Adipocyte (in vitro differentiated cells): ENCODE measurements around the gene S100A10.

Source experiments
- DNase-seq: peaks from one replicate; pipeline ENCODE4 v3.0.0-alpha.2; 2015; ENCODE audit warnings: low read depth
- H3K27me3 ChIP-seq: replicated peaks from 2 replicates; pipeline ENCODE4 v1.7.0; 2013; ENCODE audit warnings: mild to moderate bottlenecking, low read length, moderate library complexity; ENCODE audit not compliant: control insufficient read depth, insufficient read depth
- H3K36me3 ChIP-seq: 2 replicates; pipeline ENCODE4 v1.7.0; 2013; ENCODE audit warnings: low read length, mild to moderate bottlenecking, moderate library complexity; ENCODE audit not compliant: control insufficient read depth, insufficient read depth, severe bottlenecking
- H3K4me1 ChIP-seq: 2 replicates; pipeline ENCODE4 v1.7.0; 2013; ENCODE audit warnings: mild to moderate bottlenecking, low read length, moderate library complexity; ENCODE audit not compliant: control insufficient read depth, insufficient read depth
- H3K4me3 ChIP-seq: 2 replicates; pipeline ENCODE4 v1.7.0; 2013; ENCODE audit warnings: mild to moderate bottlenecking, low read length, moderate library complexity
- H3K9ac ChIP-seq: 2 replicates; pipeline ENCODE4 v1.7.0; 2013; ENCODE audit warnings: mild to moderate bottlenecking, low read length, moderate library complexity
- H3K9me3 ChIP-seq: 2 replicates; pipeline ENCODE4 v1.7.0; 2013; ENCODE audit warnings: mild to moderate bottlenecking, low read length, moderate library complexity; ENCODE audit not compliant: control insufficient read depth

Gene S100A10

DNA sequence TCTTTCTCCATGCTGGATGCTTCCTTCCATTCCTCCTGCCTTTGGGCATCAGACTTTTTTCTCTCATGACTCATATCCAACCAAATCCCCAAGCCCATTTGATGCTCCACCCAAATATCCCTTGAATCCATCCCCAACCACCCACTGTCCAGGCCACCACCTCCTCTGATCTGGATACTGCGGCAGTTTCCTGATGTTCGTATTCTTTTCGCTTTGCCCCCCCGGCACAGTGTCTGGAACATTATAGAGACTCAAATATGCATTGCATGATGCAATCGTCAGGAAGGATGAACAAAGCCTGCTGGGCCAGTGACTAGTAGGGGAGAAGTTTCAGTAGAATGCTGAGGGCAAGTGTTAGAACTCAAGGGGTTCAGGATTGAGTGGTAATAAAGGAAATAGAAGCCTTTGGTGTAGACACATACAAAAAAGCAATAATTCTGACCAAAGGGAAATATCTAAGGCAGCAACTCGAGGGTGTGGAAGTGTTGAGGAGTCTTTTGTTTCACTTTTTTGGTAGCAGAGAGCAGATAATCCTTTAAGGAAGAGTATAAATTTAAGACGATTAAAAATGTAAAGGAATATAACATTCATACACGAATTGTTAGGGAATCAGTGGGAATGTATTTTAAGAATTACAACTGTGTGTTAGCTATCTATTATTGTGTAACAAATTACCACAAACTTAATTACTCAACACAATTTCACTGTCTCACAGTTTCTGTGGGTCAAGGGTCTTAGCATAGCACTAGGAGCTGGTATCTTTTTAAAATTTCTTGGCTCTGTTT is 35.7 kb upstream of the S100A10 start:
- DNase-seq = peak; percentile 49

DNA sequence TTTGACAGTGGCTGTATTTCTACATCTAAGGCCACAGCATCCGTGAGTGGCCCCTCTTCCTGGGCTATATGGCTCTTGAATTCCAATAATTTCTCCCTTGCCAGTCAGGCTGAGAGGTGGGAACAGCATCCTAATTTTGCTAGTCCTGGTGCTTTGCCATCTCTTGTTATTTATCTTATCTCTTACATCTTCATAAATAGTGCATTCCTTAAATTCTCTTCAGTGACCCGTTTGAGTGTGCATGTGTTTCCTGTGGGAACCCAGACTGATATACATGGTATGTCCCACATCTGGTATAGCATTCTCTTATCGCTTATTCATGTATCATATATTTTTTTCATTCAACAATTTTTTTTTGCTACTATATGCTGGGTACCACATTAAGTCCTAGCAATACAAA is 33.2 kb upstream of the S100A10 start:
- Histone ChIP-seq H3K9me3 (no peaks in the 10 kb centered on the region), H3K27me3 (no peaks in the 10 kb centered on the region), H3K4me3 (no peak overlapping the region), H3K36me3 (peaks cover 12% of the 10 kb centered on the region), H3K9ac (no peak overlapping the region), H3K4me1 (peaks cover 25% of the 10 kb centered on the region)
- no peak for DNase-seq

More for the DNA sequence above, 35.7 kb upstream of the S100A10 start:
- Histone ChIP-seq H3K36me3 (peaks cover 36% of the 10 kb centered on the region), H3K9ac (peak overlapping the region; percentile 63), H3K4me3 (peak overlapping the region; percentile 56), H3K9me3 (no peaks in the 10 kb centered on the region), H3K27me3 (no peaks in the 10 kb centered on the region), H3K4me1 (peaks cover 43% of the 10 kb centered on the region)

DNA sequence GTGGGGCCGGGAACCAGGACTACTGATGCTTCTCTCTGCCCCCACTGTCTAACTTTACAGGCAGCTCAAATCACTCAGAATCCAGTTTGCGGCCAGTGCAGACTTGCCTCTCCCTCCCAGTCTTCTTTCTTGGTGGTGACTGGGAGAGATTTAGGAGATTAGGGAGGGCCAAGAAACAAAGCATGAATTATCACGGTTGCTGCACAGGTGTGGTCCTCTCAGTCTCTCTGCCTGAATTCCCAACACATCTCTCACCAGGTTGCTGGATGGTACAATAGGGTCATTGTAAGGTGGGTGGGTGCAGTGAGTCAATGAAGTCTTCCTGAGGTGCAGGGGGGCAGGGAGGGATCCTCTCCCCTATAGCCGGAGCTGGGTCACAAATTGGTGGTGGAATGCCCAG is 30.6 kb upstream of the S100A10 start:
- DNase-seq = no peak
- Histone ChIP-seq H3K4me1 (peaks cover 15% of the 10 kb centered on the region), H3K4me3 (no peak overlapping the region), H3K9me3 (no peaks in the 10 kb centered on the region), H3K27me3 (no peaks in the 10 kb centered on the region), H3K36me3 (no peaks in the 10 kb centered on the region), H3K9ac (no peak overlapping the region)

DNA sequence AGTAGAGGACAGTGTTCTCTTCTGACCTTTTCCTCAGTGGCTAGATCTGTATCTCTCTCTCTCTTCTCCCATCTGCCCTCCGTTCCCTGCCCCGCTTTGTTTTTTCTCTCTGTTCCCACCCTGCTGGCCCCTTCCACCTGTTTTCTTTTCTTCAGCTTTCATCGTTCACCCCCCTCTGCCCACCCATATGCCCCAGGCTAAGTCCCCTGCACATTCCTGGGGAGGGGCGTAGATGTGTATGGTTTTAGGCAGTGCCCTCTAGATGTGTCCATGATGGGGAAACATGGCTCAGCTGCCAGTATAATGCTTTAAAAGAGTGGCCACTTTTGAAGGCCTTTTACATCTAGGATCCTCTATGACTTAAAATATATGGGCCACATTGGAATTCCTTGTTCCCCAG is 29.6 kb upstream of the S100A10 start:
- Histone ChIP-seq H3K4me3 (no peak overlapping the region), H3K9me3 (no peaks in the 10 kb centered on the region), H3K36me3 (no peaks in the 10 kb centered on the region), H3K9ac (no peak overlapping the region), H3K27me3 (no peaks in the 10 kb centered on the region), H3K4me1 (peaks cover 6% of the 10 kb centered on the region)
- DNase-seq = no peak

DNA sequence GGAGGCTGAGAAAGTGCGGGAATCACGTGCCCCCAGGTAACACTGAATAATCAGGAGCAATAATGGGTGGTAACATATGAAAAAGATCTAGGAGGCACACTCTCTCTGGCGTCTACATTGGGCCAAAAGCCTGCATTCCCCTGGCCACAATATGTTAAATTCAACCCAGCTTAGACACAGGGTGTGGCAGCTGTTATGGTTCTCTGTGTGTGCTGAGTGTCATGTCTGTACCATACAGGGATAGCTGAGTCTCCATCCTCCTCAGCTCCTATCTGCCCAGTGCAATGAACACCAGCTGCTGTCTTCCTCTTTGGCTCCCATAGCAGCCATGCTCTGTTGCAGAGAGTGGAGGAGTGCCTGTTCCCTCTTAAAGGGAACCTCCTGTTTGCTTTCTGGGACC is 28.8 kb upstream of the S100A10 start:
- no peak for DNase-seq
- Histone ChIP-seq H3K36me3 (no peaks in the 10 kb centered on the region), H3K4me1 (peaks cover 5% of the 10 kb centered on the region), H3K9me3 (no peaks in the 10 kb centered on the region), H3K27me3 (no peaks in the 10 kb centered on the region), H3K4me3 (no peak overlapping the region), H3K9ac (no peak overlapping the region)

DNA sequence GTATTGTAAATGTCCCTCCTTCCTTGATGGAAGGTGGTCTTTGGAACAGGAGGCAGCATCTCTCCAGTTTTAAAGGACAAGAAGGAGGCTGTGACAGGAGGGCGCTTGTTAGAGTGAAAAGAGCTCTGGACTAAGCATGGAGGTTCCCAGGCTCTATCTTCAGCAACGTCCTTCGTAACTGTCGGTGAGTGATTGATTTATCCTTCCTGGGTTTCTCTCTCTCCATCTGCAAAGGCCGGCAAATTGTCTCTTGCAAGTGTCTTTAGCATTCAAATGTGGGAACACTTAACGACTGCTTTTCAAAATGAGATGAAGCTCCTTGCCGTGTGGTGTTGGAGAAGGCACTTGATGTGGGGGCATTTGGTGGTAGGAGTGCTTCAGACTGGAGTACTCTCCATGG is 27.9 kb upstream of the S100A10 start:
- no peaks in the 10 kb centered on the region for H3K9me3 ChIP-seq
- no peaks in the 10 kb centered on the region for H3K36me3 ChIP-seq
- no peak overlapping the region for H3K4me3 ChIP-seq
- H3K9ac ChIP-seq = no peak overlapping the region
- H3K4me1 ChIP-seq = no peaks in the 10 kb centered on the region
- DNase-seq = no peak
- H3K27me3 ChIP-seq = no peaks in the 10 kb centered on the region

DNA sequence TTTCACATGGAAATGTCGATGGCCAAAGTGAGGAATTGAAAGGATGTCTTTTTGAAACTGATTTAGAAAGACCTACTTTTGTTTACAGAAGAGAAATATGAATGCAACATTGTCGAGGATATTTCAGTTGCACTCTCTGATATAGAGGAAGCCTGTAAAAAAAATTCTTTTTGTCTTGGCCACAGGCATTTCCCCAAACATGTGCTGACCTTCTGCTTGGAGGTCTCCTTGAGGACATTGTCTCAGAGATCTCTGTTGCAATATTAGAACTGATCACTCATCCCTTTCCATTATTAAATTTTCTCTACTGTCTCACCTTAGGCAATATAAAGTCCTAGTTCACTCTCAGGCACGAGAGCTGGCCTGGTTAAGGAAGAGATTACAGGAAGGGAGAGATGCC is 27.2 kb upstream of the S100A10 start:
- no peaks in the 10 kb centered on the region for H3K36me3 ChIP-seq
- H3K27me3 ChIP-seq = no peaks in the 10 kb centered on the region
- no peaks in the 10 kb centered on the region for H3K4me1 ChIP-seq
- H3K9me3 ChIP-seq = no peaks in the 10 kb centered on the region
- DNase-seq = no peak
- H3K9ac ChIP-seq = no peak overlapping the region
- H3K4me3 ChIP-seq = no peak overlapping the region

DNA sequence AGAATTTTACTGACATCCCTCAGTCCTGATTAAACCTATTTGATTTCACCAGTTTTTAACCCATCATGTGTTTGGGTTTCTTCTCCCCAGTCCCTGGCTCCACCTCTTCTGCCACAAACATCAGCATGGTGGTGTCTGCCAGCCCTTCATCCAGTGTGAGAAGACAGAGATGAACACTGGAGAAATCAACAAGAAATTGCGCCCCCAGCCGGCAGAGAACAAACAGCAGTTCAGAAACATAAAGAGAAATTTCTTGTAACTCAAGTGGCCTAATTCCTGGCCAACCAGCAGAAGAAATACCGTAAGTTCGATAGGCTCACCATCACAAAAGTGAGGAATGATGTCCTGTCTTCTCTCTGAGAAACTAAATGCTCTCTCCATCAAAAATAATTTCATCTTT is 24.9 kb upstream of the S100A10 start:
- Histone ChIP-seq H3K36me3 (no peaks in the 10 kb centered on the region), H3K4me1 (no peaks in the 10 kb centered on the region), H3K4me3 (no peak overlapping the region), H3K27me3 (no peaks in the 10 kb centered on the region), H3K9me3 (no peaks in the 10 kb centered on the region), H3K9ac (no peak overlapping the region)
- peak; percentile 39 for DNase-seq

DNA sequence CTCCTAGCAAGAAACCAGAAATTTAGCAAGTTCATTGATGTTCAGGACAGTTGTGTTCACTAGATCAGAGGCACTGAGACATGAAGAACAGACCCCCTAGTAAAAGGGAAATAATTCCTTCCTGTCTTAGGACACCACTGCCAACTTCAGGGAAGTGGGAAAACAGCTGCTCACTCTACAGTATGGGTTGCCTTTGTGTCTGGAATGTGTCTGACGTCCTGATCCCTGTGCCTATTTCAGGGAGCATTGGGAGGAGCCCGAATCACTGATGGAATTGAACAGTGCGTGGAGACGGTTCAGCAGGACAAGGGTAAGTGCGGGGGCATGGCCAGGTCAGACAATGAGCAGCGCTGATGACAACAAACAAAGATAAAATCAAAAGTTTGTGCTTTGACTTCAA is 22.1 kb upstream of the S100A10 start:
- no peak overlapping the region for H3K9ac ChIP-seq
- H3K36me3 ChIP-seq = no peaks in the 10 kb centered on the region
- DNase-seq = no peak
- no peak overlapping the region for H3K4me3 ChIP-seq
- no peaks in the 10 kb centered on the region for H3K9me3 ChIP-seq
- no peaks in the 10 kb centered on the region for H3K4me1 ChIP-seq
- H3K27me3 ChIP-seq = no peaks in the 10 kb centered on the region

DNA sequence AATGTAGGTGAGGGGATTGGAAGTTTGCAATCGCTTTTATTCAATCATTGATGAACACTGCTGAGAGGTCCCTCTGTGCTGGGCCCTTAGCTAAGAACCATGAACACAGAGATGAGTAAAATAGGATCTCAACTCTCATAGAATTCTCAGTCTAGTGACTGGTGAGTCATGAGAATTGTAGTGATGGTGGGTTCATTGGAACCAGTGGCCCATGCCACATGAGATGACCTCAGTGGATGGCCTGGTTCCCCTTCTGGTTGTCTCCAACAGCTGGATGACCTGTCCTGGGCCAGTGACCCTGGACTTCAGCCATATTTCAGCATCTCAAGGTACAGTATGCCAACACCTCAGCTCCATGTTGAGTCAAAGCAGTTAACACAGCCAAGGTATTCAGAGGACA is 21.3 kb upstream of the S100A10 start:
- H3K27me3 ChIP-seq = no peaks in the 10 kb centered on the region
- no peaks in the 10 kb centered on the region for H3K9me3 ChIP-seq
- no peak overlapping the region for H3K4me3 ChIP-seq
- no peaks in the 10 kb centered on the region for H3K4me1 ChIP-seq
- H3K9ac ChIP-seq = no peak overlapping the region
- H3K36me3 ChIP-seq = no peaks in the 10 kb centered on the region
- no peak for DNase-seq

DNA sequence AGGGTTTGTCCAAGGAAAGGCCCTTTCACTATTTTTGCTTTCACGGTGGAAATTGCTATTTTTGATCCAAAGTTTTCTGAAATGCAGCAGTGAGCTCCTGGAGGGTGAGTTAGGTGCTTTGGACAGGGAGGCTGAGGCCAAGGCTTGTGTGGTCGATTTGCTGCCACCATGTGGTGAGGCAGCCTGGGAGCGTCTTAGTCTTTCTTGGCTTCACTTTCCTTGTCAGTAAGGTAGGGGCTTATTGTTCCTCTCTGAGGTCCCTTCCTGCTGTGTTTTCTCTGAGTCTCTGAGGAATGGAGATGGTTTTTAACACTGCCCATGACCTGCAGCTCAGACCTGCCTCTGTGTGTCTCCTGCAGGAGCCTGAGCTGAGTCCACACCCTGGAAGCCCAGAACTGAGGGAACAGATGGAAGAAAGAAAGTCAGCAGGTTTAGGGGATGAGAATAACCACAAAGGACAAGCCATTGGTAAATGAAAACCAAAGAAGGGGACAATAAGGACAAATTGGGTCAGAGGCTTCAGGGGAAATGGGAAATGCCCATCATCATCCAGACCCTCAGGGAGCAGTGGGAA is 20.1 kb upstream of the S100A10 start:
- Histone ChIP-seq H3K4me1 (peaks cover 6% of the 10 kb centered on the region), H3K27me3 (no peaks in the 10 kb centered on the region)
- DNase-seq = peak; percentile 63

DNA sequence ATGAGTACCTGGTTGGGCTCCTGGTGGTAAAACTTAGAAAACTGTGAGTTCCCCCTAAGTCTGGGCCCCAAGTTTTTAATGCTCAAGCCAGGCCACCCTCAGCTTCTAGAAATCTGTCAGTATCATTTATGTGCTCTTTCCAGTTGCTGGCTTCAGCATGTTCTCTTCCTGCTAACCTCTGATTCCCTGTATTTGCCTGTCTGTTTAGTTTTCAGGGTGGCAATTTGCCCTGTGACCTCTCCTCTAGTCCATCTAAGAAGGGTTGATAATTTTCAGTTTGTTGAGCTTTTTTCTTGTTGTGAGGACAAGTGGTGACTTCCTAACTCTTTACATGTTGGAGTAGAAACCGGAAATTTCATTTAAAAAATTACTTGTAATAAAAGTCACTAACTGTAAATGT is 16.0 kb upstream of the S100A10 start:
- H3K4me1 ChIP-seq = peaks cover 6% of the 10 kb centered on the region
- no peaks in the 10 kb centered on the region for H3K36me3 ChIP-seq
- DNase-seq = no peak
- H3K9ac ChIP-seq = peak overlapping the region; percentile 50
- no peak overlapping the region for H3K4me3 ChIP-seq
- H3K27me3 ChIP-seq = no peaks in the 10 kb centered on the region
- no peaks in the 10 kb centered on the region for H3K9me3 ChIP-seq

More for the DNA sequence above, 20.1 kb upstream of the S100A10 start:
- H3K9me3 ChIP-seq = no peaks in the 10 kb centered on the region
- H3K36me3 ChIP-seq = no peaks in the 10 kb centered on the region
- no peak overlapping the region for H3K4me3 ChIP-seq
- H3K9ac ChIP-seq = no peak overlapping the region
